Activated naive CD4-positive, alpha-beta T cell treated with anti-CD3 and anti-CD28 coated beads, Interleukin-2, amount 10 ng/mL, durations not matched to agents 7 days and 5 days (primary cell): ENCODE results near the gene TGM1.
"Not testable (repeated sequence)": the region's sequence is repeated elsewhere in the genome, so short reads cannot be mapped to it uniquely, and the experiment has no call there.

Experiments used
- CTCF ChIA-PET: fragments of 350-600 bp; sonication (Branson Sonifier 250); formaldehyde crosslinking; loops from one replicate; lab custom pipeline; 2021; ENCODE audit warnings: antibody characterized with exemption; lab: Charles Lee
- DNase-seq: peaks from one replicate; pipeline ENCODE4 v3.0.0-alpha.2; 2020
- H3K27ac Mint-ChIP-seq: one replicate; pipeline ENCODE4 v1.8.0; 2021; ENCODE audit warnings: mild to moderate bottlenecking, moderate library complexity, mixed read lengths
- H3K27me3 Mint-ChIP-seq: one replicate; pipeline ENCODE4 v1.8.0; 2021; ENCODE audit warnings: mild to moderate bottlenecking, mixed read lengths
- H3K36me3 Mint-ChIP-seq: one replicate; pipeline ENCODE4 v1.8.0; 2021; ENCODE audit warnings: mixed read lengths
- H3K4me1 Mint-ChIP-seq: one replicate; pipeline ENCODE4 v1.8.0; 2021; ENCODE audit warnings: mixed read lengths
- H3K4me3 Mint-ChIP-seq: one replicate; pipeline ENCODE4 v1.8.0; 2021; ENCODE audit warnings: mild to moderate bottlenecking, moderate library complexity, mixed read lengths
- H3K9me3 Mint-ChIP-seq: one replicate; pipeline ENCODE4 v1.8.0; 2021; ENCODE audit warnings: mixed read lengths

TGM1 gene

DNA sequence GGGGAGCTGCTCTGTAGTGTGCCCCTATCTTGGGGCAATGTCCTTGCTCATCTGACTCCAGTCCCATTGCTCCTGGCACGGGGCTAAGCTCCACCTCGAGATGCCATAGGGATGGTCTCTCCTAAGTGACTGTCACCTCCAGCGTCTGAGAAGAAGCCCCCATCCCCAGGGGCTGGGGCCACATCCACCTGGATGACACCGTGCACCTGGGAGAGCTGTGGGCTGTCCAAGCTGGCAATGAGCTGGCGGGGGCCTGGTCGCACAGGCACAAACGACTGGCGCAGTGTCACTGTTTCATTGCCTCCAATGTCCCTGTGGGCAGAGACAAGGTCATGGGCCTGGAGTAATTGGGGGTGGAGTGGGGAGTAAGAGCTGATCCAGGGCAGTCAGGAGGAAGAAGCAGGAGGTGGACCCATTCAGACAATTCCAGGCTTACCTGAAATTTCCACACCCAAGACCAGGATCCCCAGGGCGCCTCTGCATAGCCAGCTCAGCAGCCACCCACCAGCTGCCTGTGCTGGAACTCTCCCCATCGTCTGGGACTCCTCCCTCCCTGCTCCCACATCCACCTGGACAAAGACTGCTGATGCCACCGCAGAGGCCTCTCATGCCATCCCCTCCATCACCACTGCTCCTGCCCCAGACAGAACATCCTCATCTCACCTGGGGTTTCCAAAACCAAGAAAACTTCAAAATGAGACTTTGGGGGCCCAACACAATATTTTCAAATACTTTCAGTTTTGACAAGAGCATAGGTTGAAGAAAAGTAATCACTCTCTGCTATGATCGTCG, 13.6 kb downstream of the TGM1 start:
- CTCF ChIA-PET: interaction anchor here (0.9 to 9.1 kb wide), 5 partner anchors 22 to 182 kb away, joined by 3 to 223 read pairs (median 4); partner anchors contain the start of genes CIDEB, DHRS1, NOP9 and RABGGTA
- H3K4me3 Mint-ChIP-seq: no peak overlapping the region
- H3K4me1 Mint-ChIP-seq: peaks cover 45% of the 10 kb centered on the region
- H3K27me3 Mint-ChIP-seq: no peaks in the 10 kb centered on the region
- H3K27ac Mint-ChIP-seq: no peak overlapping the region
- no peaks in the 10 kb centered on the region for H3K9me3 Mint-ChIP-seq
- DNase-seq: no peak
- H3K36me3 Mint-ChIP-seq: peaks cover 9% of the 10 kb centered on the region

- Mint-ChIP-seq H3K4me1 (peaks cover 57% of the 10 kb centered on the region), H3K36me3 (peaks cover 3% of the 10 kb centered on the region), H3K4me3 (peak overlapping the region; percentile 2), H3K9me3 (no peaks in the 10 kb centered on the region), H3K27me3 (no peaks in the 10 kb centered on the region), H3K27ac (peak overlapping the region; percentile 90)
- CTCF ChIA-PET: interaction anchor here (1.0 to 9.1 kb wide), 15 partner anchors 21 to 184 kb away, joined by 3 to 223 read pairs (median 6); partner anchors contain the start of genes CIDEB, DHRS1, LTB4R2 and NOP9
- DNase-seq: no peak
These were observed 15.6 kb downstream of the TGM1 start for GRCh38 chr14:24247422-24247821.

DNA sequence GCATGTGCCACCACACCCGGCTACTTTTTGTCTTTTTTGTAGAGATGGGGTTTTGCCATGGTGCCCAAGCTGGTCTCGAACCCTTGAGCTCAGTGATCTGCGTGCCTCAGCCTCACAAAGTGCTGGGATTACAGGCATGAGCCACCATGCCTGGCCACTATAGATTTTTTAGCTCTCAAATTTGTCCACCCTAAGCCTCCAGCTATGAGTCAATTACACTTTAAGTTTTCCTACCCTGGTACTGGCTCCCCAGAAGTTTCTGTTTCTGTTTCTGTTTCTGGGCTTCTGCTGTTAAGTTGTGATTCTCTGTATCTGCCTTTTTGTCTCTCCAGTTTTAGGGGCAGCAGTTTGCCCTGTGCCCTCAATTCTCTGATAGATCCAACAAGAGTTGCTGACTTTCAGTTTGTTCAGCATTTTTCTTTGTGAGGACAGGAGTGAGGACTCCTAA, 16.2 kb downstream of the TGM1 start:
- peaks cover 6% of the 10 kb centered on the region for H3K36me3 Mint-ChIP-seq
- H3K27ac Mint-ChIP-seq: peak overlapping the region; percentile 90
- no peaks in the 10 kb centered on the region for H3K27me3 Mint-ChIP-seq
- peaks cover 60% of the 10 kb centered on the region for H3K4me1 Mint-ChIP-seq
- peak overlapping the region; percentile 43 for H3K4me3 Mint-ChIP-seq
- CTCF ChIA-PET: interaction anchor here (1.0 to 9.1 kb wide), 13 partner anchors 22 to 185 kb away, joined by 3 to 223 read pairs (median 9); partner anchors contain the start of genes CIDEB, DHRS1, LTB4R2 and NOP9
- no peaks in the 10 kb centered on the region for H3K9me3 Mint-ChIP-seq
- peak; percentile 48 for DNase-seq

GRCh38 chr14:24245350-24245749, 17.6 kb downstream of the TGM1 start:
- H3K4me3 Mint-ChIP-seq, H3K9me3 Mint-ChIP-seq, H3K27ac Mint-ChIP-seq, DNase-seq, H3K27me3 Mint-ChIP-seq: not testable (repeated sequence)
- CTCF ChIA-PET: interaction anchor here (0.8 to 9.1 kb wide), 10 partner anchors 26 to 86 kb away, joined by 3 to 223 read pairs (median 5); partner anchors contain the start of genes CHMP4A, CIDEB, DHRS1 and LTB4R2
- H3K36me3 Mint-ChIP-seq: peaks cover 13% of the 10 kb centered on the region
- peaks cover 57% of the 10 kb centered on the region for H3K4me1 Mint-ChIP-seq

DNA sequence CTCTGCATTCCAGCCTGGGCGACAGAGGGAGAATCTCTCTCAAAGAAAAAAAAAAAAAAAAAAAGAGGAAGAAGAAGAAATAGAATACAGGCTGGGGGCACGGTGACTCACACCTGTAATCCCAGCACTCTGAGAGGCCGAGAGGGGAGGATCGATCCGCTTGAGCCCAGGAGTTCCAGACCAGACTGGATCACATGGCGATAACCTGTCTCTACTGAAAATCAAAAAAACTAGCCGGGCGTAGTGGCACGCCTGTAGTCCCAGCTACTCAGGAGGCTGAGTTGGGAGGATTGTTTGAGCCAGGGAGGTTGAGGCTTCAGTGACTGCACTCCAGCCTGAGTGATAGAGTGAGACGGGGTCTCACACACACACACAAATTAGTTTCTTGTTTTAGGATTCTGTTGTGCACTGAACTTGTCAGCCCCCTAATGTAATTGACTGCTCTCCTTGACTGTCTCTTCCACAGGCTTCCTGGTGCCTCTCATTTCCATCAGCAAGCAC, 19.6 kb downstream of the TGM1 start:
- Mint-ChIP-seq H3K36me3 (peaks cover 28% of the 10 kb centered on the region), H3K4me1 (peaks cover 66% of the 10 kb centered on the region), H3K27me3 (no peaks in the 10 kb centered on the region), H3K9me3 (no peaks in the 10 kb centered on the region), H3K4me3 (peak overlapping the region; percentile 81), H3K27ac (peak overlapping the region; percentile 97)
- no peak for DNase-seq
- CTCF ChIA-PET: interaction anchor here (0.5 to 9.1 kb wide), 23 partner anchors 8 to 680 kb away, joined by 3 to 223 read pairs (median 5); partner anchors contain the start of genes CIDEB, DCAF11, DHRS1 and GMPR2

DNA sequence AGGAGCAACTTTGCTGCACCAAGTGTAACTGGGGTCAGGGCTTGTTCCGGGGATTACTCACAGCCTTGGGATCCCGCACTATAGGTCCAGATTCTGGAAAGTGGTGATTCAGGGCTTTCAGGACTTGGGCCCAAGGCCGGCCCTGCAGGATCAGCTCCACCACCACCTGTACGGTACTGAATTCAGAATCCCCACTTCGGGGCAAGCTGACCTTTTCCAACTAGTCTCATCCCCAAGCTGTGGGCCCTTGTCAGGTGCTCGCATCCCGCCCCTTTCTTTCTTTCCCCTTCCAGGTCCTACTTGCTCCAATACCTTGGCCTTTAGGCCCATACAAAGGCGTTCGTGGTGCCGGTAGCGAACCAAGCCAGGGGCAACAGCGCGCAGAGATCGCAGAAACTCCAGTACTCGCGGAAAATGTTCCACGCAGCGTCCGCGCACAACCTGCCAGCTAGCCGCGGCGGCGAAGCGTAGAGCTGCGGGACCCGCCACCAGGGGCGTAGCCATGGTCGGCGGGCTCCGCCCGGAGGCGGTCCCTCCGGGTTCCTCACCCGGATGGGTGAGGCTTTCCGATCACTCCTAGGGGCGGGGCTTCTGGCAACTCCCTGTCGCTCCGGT, 21.0 kb downstream of the TGM1 start:
- CTCF ChIA-PET: interaction anchor here (0.7 to 9.1 kb wide), 26 partner anchors 8 to 189 kb away, joined by 3 to 223 read pairs (median 4); partner anchors contain the start of genes CHMP4A, CIDEB, DCAF11 and DHRS1
- peaks cover 67% of the 10 kb centered on the region for H3K4me1 Mint-ChIP-seq
- H3K27me3 Mint-ChIP-seq: no peaks in the 10 kb centered on the region
- peak; percentile 96 for DNase-seq
- no peaks in the 10 kb centered on the region for H3K9me3 Mint-ChIP-seq
- H3K4me3 Mint-ChIP-seq: peak overlapping the region; percentile 81
- H3K27ac Mint-ChIP-seq: peak overlapping the region; percentile 97
- peaks cover 42% of the 10 kb centered on the region for H3K36me3 Mint-ChIP-seq

- Mint-ChIP-seq H3K27ac (peak overlapping the region; percentile 38), H3K4me3 (peak overlapping the region; percentile 81), H3K9me3 (no peaks in the 10 kb centered on the region), H3K4me1 (peaks cover 71% of the 10 kb centered on the region), H3K27me3 (no peaks in the 10 kb centered on the region), H3K36me3 (peaks cover 59% of the 10 kb centered on the region)
- CTCF ChIA-PET: interaction anchor here (1.1 to 9.1 kb wide), 3 partner anchors 59 to 69 kb away, joined by 4 to 223 read pairs (median 17); partner anchors contain the start of genes CIDEB, DHRS1, LTB4R2 and NOP9
- DNase-seq: no peak
These were observed 22.7 kb downstream of the TGM1 start for GRCh38 chr14:24240110-24240918.

DNA sequence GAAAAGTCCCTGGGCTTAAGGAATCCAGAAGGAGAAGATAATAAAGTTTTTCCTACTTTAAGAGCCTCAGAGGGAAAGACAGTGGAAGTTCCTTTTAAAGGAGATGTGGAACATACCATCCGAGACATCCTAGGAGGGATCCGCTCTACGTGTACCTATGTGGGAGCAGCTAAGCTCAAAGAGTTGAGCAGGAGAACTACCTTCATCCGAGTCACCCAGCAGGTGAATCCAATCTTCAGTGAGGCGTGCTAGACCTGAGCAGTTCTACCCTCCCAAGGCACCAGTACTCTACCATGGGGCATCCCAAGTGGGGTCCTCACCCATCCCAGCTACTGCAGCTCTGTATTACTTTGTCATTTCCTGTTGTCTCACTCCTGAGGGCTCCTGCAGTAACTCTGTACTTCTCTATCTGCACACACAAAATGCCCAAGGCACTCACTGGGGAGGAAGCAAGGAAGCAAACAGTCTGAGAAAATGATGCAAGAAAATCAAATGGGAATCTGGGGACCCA, 24.4 kb downstream of the TGM1 start:
- no peak for DNase-seq
- H3K36me3 Mint-ChIP-seq: peaks cover 75% of the 10 kb centered on the region
- peak overlapping the region; percentile 29 for H3K27ac Mint-ChIP-seq
- H3K9me3 Mint-ChIP-seq: no peaks in the 10 kb centered on the region
- peaks cover 79% of the 10 kb centered on the region for H3K4me1 Mint-ChIP-seq
- CTCF ChIA-PET: interaction anchor here (1.3 to 4.5 kb wide), 5 partner anchors 23 to 70 kb away, joined by 3 to 19 read pairs (median 6); partner anchors contain the start of genes CIDEB, LTB4R2 and MDP1
- H3K27me3 Mint-ChIP-seq: no peaks in the 10 kb centered on the region
- H3K4me3 Mint-ChIP-seq: no peak overlapping the region

DNA sequence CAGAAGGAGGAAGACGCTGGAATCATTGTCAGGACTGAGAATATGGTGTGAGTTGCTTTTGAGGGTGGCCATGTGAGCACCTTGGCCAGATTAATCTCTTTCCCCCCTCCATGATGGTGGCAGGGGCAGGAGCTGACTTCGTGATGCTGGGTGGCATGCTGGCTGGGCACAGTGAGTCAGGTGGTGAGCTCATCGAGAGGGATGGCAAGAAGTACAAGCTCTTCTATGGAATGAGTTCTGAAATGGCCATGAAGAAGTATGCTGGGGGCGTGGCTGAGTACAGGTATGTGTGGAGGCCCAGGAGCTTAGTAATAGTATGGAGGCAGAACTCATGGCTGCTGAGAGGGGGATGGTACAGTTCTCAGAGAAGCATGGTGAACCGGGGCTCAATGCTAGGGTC, 24.9 kb downstream of the TGM1 start:
- Mint-ChIP-seq H3K36me3 (peaks cover 75% of the 10 kb centered on the region), H3K9me3 (no peaks in the 10 kb centered on the region), H3K4me1 (peaks cover 79% of the 10 kb centered on the region), H3K27me3 (no peaks in the 10 kb centered on the region), H3K4me3 (no peak overlapping the region), H3K27ac (no peak overlapping the region)
- CTCF ChIA-PET: interaction anchor here (1.3 to 4.5 kb wide), 5 partner anchors 22 to 71 kb away, joined by 3 to 19 read pairs (median 6); partner anchors contain the start of genes CIDEB, LTB4R2 and MDP1
- DNase-seq: no peak

GRCh38 chr14:24237463-24237955, 25.5 kb downstream of the TGM1 start:
- no peak overlapping the region for H3K27ac Mint-ChIP-seq
- H3K4me1 Mint-ChIP-seq: peaks cover 80% of the 10 kb centered on the region
- peaks cover 75% of the 10 kb centered on the region for H3K36me3 Mint-ChIP-seq
- H3K9me3 Mint-ChIP-seq: no peaks in the 10 kb centered on the region
- CTCF ChIA-PET: interaction anchor here (1.1 to 4.5 kb wide), 6 partner anchors 9 to 71 kb away, joined by 3 to 19 read pairs (median 6); partner anchors contain the start of genes CIDEB, LTB4R2 and MDP1
- no peak for DNase-seq
- no peak overlapping the region for H3K4me3 Mint-ChIP-seq
- no peaks in the 10 kb centered on the region for H3K27me3 Mint-ChIP-seq

- H3K4me3 Mint-ChIP-seq: no peak overlapping the region
- CTCF ChIA-PET: interaction anchor here (1.1 to 4.5 kb wide), 6 partner anchors 8 to 72 kb away, joined by 3 to 19 read pairs (median 10); partner anchors contain the start of genes CIDEB, LTB4R2 and MDP1
- peaks cover 72% of the 10 kb centered on the region for H3K36me3 Mint-ChIP-seq
- H3K4me1 Mint-ChIP-seq: peaks cover 77% of the 10 kb centered on the region
- no peaks in the 10 kb centered on the region for H3K27me3 Mint-ChIP-seq
- H3K9me3 Mint-ChIP-seq: no peaks in the 10 kb centered on the region
- DNase-seq: no peak
- H3K27ac Mint-ChIP-seq: no peak overlapping the region
These were observed 26.1 kb downstream of the TGM1 start for GRCh38 chr14:24236689-24237462.
